NOMO-1 treated with DMSO at 0.1 percent for 48 hours (cell line): ENCODE data around the gene CST7.

Experiments used
- DNase-seq: peaks from one replicate; lab custom pipeline; 2025; ENCODE audit not compliant: unreplicated experiment; lab: John Stamatoyannopoulos, UW

Gene CST7

GRCh38 chr20:24963672-24964505 is 14.8 kb downstream of the CST7 start:
- DNase-seq, result no peak

- no peak for DNase-seq
These were observed 15.4 kb downstream of the CST7 start for GRCh38 chr20:24964506-24964840.

GRCh38 chr20:24965065-24965919 is 16.2 kb downstream of the CST7 start:
- no peak for DNase-seq

DNA sequence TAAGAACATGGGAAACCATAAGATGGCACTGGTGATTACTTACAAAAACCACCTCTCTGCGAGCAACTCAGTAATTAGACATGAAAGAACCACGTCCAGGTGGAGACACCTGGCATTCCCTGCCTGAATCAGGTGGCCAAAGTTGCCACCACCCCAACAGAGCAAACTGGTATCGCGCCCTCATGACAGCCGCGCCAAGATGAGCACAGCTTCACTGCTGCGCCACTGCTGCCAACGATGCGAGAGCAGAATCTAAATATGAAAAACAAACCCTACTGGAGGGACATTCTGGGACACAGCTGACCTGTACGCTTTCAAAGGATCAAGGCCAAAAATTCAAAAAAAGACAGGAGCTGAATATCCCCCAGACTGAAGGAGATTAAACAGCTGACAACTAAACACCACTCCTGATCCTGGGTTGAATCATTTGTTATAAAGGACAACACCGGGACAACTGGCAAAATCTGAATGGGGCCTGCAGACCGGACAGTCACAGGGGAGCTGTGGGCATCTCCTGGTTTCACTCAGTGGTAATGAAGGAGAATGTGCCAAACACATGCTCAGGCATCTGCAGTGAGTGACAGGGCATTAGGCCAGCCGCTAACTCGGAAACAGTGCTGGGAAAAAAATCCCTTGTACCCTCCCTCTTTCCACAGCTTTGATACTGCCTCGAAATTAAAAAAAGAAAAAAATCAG is 17.4 kb downstream of the CST7 start:
- DNase-seq, result no peak

GRCh38 chr20:24968278-24968800 is 19.3 kb downstream of the CST7 start:
- DNase-seq, result no peak

DNA sequence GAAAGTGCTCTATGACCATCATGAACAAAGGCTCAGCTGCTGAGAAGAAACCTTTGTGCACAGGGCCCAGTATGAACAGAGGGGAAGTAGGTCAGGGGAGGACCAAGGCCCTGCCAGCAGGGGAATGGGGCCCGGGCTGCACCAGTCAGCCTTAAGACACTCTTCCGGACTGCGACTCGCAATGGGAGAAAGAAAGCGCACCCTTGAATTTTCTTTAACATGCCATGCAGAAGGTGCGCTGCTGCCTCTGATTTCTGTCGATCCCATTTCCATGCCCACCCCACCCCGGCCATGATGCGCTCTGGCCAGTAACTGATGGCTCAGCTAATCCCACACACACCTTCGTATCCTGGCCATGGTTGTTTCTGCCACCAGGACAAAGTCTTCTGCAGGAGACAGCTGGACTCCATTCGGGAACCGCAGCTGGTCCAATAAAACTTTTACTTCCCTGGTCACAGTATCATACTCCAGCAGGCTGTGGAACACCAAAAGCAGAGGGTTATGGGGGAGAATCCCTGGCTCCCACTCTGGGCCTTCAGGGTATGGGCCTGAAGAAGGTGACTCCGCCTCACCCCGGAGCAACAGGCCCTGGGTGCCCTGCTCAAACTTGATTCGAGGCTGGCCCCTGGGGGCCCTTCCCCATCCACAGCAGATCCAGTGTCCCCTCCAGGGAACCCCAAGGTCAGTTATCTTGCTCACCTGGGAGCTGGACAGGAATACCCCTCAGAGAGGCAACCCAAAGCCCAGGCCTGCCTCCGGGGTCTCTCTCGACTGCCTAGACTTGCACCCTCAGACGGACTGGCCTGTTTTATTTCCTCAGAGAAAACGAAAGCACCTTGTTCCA is 20.3 kb downstream of the CST7 start:
- DNase-seq, result no peak

GRCh38 chr20:24970030-24970553 is 21.0 kb downstream of the CST7 start:
- DNase-seq, result peak; percentile 51

DNA sequence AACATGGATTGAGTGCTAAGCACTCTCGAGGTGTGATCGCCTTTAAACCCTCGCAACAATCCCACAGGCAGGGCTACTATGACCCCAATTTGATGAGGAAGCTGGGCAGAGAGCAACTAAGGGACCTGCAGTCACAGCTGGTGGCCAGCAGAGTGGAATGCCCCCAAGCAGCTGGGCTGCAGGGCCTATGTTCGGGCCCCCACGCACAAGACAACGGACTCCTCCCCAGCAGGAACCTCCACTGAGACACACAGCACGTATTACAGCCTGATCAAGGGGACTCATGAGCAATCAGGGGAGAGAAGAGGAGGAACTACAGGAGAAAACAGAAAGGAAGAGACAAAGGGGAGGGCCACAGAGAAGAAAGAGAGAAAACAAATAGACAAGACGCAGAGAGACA is 21.7 kb downstream of the CST7 start:
- DNase-seq, result peak; percentile 36

DNA sequence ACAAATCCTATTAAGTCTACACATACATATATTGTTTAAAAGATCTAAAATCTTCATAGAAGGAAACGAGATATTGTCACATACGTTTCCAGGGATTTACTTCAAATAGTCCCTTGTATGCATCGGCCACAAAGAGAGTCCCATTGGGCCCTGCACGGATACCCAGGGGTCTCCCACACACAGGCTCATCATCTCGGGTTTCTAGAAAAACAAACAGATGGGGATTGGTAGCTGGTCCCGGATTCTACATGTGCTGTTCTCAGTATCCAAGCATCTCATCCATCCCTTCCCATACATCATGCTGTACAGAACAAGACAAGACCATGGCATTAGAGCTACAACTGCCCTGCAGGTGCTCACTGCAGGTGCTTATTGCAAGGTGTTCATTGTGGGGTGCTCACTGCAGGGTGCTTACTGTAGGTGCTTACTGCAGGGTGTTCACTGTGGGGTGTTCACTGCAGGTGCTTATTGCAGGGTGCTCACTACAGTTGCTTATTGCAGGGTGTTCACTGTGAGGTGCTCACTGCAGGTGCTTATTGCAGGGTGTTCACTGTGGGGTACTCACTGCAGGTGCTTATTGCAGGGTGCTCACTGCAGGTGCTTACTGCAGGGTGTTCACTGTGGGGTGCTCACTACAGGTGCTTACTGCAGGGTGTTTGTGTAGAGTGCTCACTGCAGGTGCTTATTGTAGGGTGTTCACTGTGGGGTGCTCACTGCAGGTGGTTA is 22.5 kb downstream of the CST7 start:
- no peak for DNase-seq

DNA sequence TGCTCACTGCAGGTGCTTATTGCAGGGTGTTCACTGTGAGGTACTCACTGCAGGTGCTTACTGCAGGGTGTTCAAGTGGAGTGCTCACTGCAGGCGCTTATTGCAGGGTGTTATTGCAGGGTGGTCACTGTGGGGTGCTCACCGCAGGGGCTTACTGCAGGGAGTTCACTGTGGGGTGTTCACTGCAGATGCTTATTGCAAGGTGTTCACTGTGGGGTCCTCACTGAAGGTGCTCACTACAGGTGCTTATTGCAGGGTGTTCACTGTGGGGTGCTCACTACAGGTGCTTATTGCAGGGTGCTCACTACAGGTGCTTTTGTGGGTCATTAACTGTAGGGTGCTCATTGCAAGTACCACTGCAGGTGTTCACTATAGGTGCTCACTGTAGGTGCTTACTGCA is 23.3 kb downstream of the CST7 start:
- no peak for DNase-seq

DNA sequence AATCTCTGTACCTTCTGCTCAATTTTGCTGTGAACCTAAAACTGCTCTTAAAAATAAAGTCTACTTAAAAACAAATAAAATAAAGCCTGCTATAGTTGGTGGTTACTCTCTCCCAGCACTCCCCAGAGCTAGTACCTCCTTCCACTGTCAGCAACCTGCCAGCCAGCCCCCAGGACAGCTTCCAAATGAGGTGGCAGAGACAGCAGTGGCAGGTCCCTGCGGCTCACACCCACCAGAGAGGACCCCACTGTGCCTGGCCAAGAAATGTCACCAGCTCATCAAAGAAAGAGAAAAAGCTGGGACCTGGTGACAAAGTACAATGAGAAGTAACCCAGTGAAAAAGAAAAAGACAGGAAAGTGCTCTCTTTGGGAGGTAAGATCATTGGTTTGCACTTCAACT is 28.3 kb downstream of the CST7 start:
- DNase-seq, result no peak

- DNase-seq, result no peak
These were observed 28.7 kb downstream of the CST7 start for GRCh38 chr20:24977797-24978196.

GRCh38 chr20:24978513-24978912 is 29.4 kb downstream of the CST7 start:
- no peak for DNase-seq

DNA sequence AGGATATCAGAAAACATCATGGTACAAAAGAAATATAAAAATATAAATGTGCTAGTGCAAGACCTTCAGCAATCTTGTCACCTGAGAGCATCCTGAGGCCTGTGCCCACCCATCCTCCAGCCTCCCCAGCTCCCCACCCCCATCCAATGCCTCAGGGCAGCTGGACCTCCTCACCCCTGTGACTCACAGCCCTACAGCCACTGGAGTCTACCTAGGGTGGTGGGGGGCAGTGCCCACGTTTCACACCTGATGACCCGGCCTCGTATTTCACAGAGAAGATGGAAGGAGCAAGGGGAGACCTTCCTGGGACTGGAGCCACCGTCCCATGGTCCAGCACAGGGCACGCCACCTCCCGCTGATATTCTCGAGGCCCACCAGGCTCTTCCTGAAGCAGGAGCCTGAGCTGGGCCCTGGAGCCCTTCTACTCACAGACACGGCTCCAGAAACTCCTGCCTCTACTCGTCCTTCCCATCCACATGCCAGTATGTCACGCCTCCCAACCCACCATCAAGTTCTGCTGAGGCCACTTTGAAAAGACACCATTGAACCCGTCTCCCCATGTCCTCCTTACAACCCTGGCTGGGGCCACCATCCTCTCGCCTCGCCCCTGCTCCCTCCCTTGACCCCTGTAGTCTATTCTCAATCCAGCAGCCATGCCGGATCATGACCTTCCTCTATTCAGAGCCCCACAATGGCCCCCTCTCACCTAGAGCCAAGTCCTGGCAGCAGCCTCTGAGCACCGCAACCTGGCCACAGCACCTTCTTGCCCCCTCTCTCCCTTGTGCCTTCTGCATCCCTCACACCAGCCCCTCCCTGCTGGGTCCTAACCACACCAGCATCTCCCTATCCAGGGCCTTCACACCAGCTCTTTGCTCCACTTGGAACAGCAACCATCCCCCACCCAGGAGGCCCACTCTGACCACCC is 30.2 kb downstream of the CST7 start:
- no peak for DNase-seq

DNA sequence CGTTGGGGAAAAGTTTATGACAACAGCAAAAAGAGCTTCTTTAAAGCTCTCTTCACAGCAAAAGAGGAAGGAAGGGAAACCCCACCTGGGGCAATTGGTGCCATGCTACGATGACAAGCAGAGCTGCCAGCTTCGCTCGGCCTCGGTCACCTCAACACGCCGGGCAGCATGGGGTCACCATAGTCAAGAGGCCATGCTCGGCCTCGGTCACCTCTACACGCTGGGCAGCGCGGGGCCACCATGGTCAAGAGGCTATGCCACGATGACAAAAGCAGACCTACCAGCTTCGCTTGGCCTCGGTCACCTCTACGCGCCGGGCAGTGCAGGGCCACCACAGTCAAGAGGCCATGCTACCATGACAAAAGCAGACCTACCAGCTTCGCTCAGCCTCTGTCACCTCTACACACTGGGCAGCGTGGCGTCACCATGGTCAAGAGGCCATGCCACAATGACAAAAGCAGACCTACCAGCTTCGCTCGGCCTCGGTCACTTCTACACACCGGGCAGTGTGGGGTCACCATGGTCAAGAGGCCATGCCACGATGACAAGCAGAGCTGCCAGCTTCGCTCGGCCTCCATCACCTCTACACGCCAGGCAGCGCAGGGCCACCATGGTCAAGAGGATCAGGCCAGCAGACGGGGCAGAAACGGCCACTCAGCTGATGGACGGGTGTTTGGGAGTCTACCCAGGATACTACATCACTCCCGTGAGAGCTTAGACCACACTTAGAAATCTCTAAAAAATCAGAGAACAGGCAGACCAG is 31.4 kb downstream of the CST7 start:
- no peak for DNase-seq

DNA sequence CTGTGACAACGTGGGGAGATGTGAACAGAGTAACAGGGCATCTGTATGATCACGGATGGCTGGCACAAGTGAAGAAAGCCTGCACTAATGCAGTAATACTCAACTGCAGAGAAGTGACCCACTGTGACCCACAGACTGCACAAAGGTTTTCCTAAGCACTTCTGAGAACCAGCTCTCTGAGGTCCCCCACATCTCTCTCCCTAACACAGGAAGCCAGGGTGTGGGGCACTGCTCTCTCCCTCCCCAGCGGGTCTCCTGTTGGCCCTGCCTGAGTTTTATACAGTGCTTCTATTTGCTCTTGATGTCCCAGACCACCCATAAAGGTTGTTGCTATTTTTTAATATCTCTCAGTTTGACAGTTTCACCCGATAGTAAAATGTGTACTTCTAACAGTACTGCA is 32.2 kb downstream of the CST7 start:
- no peak for DNase-seq

DNA sequence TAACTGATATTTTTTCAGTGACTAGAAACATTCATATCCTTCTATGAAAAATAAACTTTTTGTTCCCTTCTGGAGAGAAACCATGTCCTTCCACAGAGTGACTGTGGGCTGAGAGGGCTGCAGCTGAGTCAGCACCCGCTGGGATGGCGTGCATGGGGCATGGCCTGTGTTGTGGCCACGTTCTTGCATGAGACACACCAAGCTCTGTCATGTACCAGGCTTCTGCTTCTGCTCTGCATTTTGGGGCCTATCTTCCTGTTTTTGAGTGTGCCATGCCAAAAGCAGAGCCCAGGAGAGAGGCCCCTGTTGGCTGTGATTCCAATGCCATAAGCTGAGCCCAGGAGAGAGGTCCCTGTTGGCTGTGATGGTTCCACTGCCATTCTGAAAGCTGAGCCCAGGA is 32.7 kb downstream of the CST7 start:
- no peak for DNase-seq

- DNase-seq, result no peak
These were observed 34.8 kb downstream of the CST7 start for GRCh38 chr20:24983896-24984295.
